Ishikawa (cell line): ENCODE data around the gene PTPDC1.

ENCODE experiments used
- CEBPB ChIP-seq: IDR thresholded peaks from 2 replicates; pipeline ENCODE4 v1.6.1; 2012
- CREB1 ChIP-seq: IDR thresholded peaks from 2 replicates; pipeline ENCODE4 v1.6.1; 2012; ENCODE audit warnings: low read depth
- EGR1 ChIP-seq: IDR thresholded peaks from 2 replicates; pipeline ENCODE4 v1.6.1; 2012
- EP300 ChIP-seq: IDR thresholded peaks from 2 replicates; pipeline ENCODE4 v1.6.1; 2012; ENCODE audit warnings: borderline replicate concordance
- FOXM1 ChIP-seq: IDR thresholded peaks from 2 replicates; pipeline ENCODE4 v1.6.1; 2012; ENCODE audit warnings: low read depth, borderline replicate concordance
- NFIC ChIP-seq: IDR thresholded peaks from 2 replicates; pipeline ENCODE4 v1.6.1; 2012
- RAD21 ChIP-seq: IDR thresholded peaks from 2 replicates; pipeline ENCODE4 v1.6.1; 2012; ENCODE audit warnings: low read depth
- TAF1 ChIP-seq: IDR thresholded peaks from 2 replicates; pipeline ENCODE4 v1.6.1; 2012; ENCODE audit warnings: low read depth, mild to moderate bottlenecking
- TCF12 ChIP-seq: IDR thresholded peaks from 2 replicates; pipeline ENCODE4 v1.6.1; 2012; ENCODE audit warnings: low read depth
- TEAD4 ChIP-seq: IDR thresholded peaks from 2 replicates; pipeline ENCODE4 v1.6.1; 2012
- YY1 ChIP-seq: IDR thresholded peaks from 2 replicates; pipeline ENCODE4 v1.6.1; 2012; ENCODE audit warnings: low read depth
- ZBTB7A ChIP-seq: IDR thresholded peaks from 2 replicates; pipeline ENCODE4 v1.6.1; 2012; ENCODE audit warnings: low read depth
- TF ChIP-seq, protein P1 (sequence below): IDR thresholded peaks from 2 replicates; pipeline ENCODE4 v1.6.1; 2012
- TF ChIP-seq, protein P2 (sequence below): IDR thresholded peaks from 2 replicates; pipeline ENCODE4 v1.6.1; 2012
- TF ChIP-seq, protein P3 (sequence below): IDR thresholded peaks from 2 replicates; pipeline ENCODE4 v1.6.1; 2012; ENCODE audit warnings: low read depth, mild to moderate bottlenecking

Gene PTPDC1

DNA sequence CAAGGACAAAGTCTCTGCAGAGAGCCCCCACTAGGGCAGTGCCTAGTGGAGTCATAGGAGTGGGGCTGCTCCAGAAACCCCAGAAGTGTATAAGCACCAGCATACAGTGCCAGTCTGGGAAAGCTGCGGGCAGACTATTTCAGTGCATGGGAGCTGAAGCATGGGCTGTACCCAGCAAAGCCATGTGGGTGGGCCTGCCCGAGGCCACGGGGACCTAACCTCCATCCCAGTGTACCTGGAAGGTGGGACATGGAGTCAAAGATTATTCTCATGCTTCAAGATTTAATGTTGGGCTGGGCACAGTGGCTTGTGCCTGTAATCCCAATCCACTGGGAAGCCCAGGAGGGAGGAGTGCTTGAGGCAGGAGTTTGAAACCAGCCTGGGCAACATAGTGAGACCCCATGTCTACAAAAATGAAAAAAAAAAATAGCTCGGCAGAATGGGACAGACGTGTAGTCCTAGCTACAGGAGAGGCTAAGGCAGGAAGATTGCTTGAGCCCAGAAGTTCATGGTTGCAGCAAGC lies 36.7 kb downstream of the PTPDC1 start:
- TF ChIP-seq CEBPB (no peak), NFIC (no peak), YY1 (no peak), RAD21 (no peak), TCF12 (no peak)
- TF ChIP-seq, protein P1, sequence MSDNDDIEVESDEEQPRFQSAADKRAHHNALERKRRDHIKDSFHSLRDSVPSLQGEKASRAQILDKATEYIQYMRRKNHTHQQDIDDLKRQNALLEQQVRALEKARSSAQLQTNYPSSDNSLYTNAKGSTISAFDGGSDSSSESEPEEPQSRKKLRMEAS: no peak
- TF ChIP-seq, protein P2, sequence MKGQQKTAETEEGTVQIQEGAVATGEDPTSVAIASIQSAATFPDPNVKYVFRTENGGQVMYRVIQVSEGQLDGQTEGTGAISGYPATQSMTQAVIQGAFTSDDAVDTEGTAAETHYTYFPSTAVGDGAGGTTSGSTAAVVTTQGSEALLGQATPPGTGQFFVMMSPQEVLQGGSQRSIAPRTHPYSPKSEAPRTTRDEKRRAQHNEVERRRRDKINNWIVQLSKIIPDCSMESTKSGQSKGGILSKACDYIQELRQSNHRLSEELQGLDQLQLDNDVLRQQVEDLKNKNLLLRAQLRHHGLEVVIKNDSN: no peak
- TF ChIP-seq, protein P3, sequence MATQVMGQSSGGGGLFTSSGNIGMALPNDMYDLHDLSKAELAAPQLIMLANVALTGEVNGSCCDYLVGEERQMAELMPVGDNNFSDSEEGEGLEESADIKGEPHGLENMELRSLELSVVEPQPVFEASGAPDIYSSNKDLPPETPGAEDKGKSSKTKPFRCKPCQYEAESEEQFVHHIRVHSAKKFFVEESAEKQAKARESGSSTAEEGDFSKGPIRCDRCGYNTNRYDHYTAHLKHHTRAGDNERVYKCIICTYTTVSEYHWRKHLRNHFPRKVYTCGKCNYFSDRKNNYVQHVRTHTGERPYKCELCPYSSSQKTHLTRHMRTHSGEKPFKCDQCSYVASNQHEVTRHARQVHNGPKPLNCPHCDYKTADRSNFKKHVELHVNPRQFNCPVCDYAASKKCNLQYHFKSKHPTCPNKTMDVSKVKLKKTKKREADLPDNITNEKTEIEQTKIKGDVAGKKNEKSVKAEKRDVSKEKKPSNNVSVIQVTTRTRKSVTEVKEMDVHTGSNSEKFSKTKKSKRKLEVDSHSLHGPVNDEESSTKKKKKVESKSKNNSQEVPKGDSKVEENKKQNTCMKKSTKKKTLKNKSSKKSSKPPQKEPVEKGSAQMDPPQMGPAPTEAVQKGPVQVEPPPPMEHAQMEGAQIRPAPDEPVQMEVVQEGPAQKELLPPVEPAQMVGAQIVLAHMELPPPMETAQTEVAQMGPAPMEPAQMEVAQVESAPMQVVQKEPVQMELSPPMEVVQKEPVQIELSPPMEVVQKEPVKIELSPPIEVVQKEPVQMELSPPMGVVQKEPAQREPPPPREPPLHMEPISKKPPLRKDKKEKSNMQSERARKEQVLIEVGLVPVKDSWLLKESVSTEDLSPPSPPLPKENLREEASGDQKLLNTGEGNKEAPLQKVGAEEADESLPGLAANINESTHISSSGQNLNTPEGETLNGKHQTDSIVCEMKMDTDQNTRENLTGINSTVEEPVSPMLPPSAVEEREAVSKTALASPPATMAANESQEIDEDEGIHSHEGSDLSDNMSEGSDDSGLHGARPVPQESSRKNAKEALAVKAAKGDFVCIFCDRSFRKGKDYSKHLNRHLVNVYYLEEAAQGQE: no peak

DNA sequence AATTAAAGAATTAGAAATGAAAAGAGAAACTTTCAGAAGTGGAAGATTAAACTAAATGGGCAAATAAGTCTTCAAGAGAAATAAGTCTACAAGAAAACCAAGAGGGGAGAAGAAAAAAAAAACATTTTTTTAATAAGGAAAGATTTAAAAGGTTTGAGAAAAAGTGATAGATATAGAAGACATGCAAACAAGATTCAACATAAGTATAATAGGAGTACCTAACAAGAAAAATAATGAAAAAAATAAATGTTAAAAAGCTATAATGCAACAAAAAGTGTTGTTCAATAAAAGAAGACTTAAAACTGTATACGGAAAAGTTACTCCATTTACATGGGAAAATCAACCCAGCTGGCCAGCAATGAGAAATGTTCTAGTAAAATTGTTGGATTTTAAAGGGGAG lies 42.6 kb downstream of the PTPDC1 start:
- TF ChIP-seq NFIC: no peak
- no peak for TF ChIP-seq YY1
- TF ChIP-seq TEAD4: no peak
- TF ChIP-seq, protein P2: no peak
- TF ChIP-seq ZBTB7A: no peak
- no peak for TF ChIP-seq TCF12
- TF ChIP-seq CEBPB: no peak
- no peak for TF ChIP-seq TAF1
- TF ChIP-seq EP300: no peak

DNA sequence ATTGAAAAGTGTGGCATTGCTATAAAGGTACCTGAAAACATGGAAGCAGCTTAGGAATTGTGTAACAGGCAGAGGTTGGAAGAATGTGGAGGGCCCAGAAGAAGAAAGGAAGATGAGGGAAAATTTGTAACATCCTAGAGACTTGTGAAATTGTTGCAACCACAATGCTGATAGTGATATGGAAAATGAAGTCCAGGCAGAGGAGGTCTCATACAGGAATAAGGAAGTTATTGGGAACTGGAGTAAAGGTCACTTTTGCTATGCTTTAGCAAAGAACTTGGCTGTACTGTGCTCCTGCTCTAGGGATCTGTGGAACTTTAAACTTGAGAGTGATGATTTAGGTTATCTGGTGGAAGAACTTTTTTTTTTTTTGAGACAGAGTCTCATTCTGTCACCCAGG lies 43.5 kb downstream of the PTPDC1 start:
- TF ChIP-seq CREB1: no peak
- TF ChIP-seq, protein P2: no peak
- TF ChIP-seq NFIC: no peak
- no peak for TF ChIP-seq TEAD4
- TF ChIP-seq YY1: no peak
- TF ChIP-seq EGR1: no peak
- TF ChIP-seq EP300: no peak
- no peak for TF ChIP-seq RAD21
- no peak for TF ChIP-seq TAF1
- TF ChIP-seq, protein P3: no peak
- TF ChIP-seq, protein P1: no peak
- TF ChIP-seq ZBTB7A: no peak
- no peak for TF ChIP-seq TCF12
- no peak for TF ChIP-seq FOXM1
- no peak for TF ChIP-seq CEBPB

DNA sequence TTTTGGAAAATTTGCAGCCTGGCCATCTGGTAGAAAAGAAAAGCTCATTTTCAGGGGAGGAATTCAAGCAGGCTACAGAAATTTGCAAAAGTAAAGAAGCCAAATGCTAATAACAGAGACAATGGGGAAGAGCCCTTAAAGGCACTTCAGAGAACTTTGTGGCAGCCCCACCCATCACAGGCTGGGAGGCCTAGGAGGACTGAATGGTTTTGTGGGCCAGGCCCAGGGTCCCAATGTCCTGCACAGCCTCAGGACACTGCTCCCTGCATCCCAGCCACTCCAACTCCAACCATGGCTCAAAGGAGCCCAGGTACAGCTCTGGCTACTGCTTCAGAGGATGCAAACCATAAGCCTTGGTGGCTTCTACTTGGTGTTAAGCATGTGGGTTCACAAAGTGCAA lies 44.3 kb downstream of the PTPDC1 start:
- TF ChIP-seq YY1 (no peak), TEAD4 (no peak)

DNA sequence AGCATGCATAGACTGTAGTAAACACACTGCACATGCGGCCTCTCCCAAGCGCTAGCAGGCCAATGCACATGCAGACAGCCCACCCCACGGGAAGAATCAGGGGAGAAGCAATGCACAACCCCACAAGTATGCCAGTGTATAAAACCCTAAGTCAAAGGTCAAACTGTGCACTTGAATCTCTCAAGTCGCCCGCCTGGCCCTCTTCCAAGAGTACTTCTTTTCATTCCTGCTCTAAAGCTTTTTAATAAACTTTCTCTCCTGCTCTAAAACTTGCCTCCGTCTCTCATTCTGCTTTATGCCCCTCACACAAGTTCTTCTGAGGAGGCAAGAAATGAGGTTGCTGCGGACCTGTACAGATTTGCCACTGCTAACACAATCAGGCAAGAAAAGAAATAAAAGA lies 50.4 kb downstream of the PTPDC1 start:
- no peak for TF ChIP-seq NFIC
- no peak for TF ChIP-seq YY1
- no peak for TF ChIP-seq ZBTB7A
- TF ChIP-seq CEBPB: no peak
- no peak for TF ChIP-seq FOXM1
- TF ChIP-seq EGR1: no peak
- TF ChIP-seq, protein P2: no peak
- TF ChIP-seq, protein P3: no peak
- TF ChIP-seq EP300: no peak
- TF ChIP-seq TEAD4: no peak
- TF ChIP-seq RAD21: no peak
- TF ChIP-seq TAF1: no peak
- TF ChIP-seq, protein P1: no peak
- no peak for TF ChIP-seq TCF12
- TF ChIP-seq CREB1: no peak
